Transverse colon (tissue), 4 donors: ENCODE measurements around the gene ALPI. TPM values are rescaled to one million over a fixed set of nuclear protein-coding genes. Genes with fewer than 3 reads are reported as not detected.

Experiments used
- DNase-seq: peaks from one replicate; pipeline ENCODE4 v3.0.0-alpha.2; 2019
- H3K27ac ChIP-seq, 4 donors: fragments of 200-600 bp; sonication (generic); 2 replicates each; pipeline ENCODE4 v1.5.1; 2016 to 2018; ENCODE audit warnings: inconsistent platforms in 4 of 4
- H3K27me3 ChIP-seq: fragments of 200-600 bp; sonication (generic); 2 replicates; pipeline ENCODE4 v1.5.1; 2017; ENCODE audit warnings: inconsistent platforms
- H3K36me3 ChIP-seq, 4 donors: fragments of 200-600 bp; sonication (generic); 2 replicates each; pipeline ENCODE4 v1.5.1; 2017 to 2019; ENCODE audit warnings: inconsistent platforms in 4 of 4
- H3K4me1 ChIP-seq, 4 donors: fragments of 200-600 bp; sonication (generic); 2 replicates each; pipeline ENCODE4 v1.5.1; 2017 to 2020; ENCODE audit warnings: inconsistent platforms in 4 of 4
- H3K4me3 ChIP-seq, 4 donors: fragments of 200-600 bp; sonication (generic); 1 replicate in 1 of 4; 2 replicates in 3 of 4; pipeline versions ENCODE4 v1.5.1 to v1.6.1; 2017 to 2019; ENCODE audit warnings: inconsistent platforms in 4 of 4
- H3K9me3 ChIP-seq, 2 donors: fragments of 200-600 bp; sonication (generic); 2 replicates each; pipeline ENCODE4 v1.5.1; 2017 to 2019; ENCODE audit warnings: inconsistent platforms in 2 of 2
- EP300 ChIP-seq: sonication (generic); formaldehyde crosslinking; IDR thresholded peaks from one replicate; pipeline ENCODE4 v1.6.1; 2017; ENCODE audit warnings: antibody characterized with exemption, low read depth
- POLR2A ChIP-seq: fragments of 450-650 bp; IDR thresholded peaks from one replicate; pipeline ENCODE4 v1.6.1; 2016; ENCODE audit warnings: antibody characterized with exemption, mild to moderate bottlenecking, moderate library complexity
- POLR2AphosphoS5 ChIP-seq, 3 donors: sonication (generic); formaldehyde crosslinking; IDR thresholded peaks; one replicate each; pipeline ENCODE4 v1.6.1; 2016; ENCODE audit warnings: antibody characterized with exemption in 3 of 3
- WGBS, 2 donors: methylation state at CpG; one replicate each; pipeline ENCODE4 v1.1.5; 2018; ENCODE audit warnings: low coverage in 1 of 2; 5-methylcytosine and 5-hydroxymethylcytosine counted together
- in situ Hi-C, 4 donors: fragments of 200-750 bp; cut with MboI; loops; one replicate each; pipeline versions ENCODE4 v1.15.0 to v1.15.1; 2017; ENCODE audit warnings: low sequenced_read_pairs in 3 of 4, low pct_ligation_motif_present in 1 of 4, low pct_unique_long_range_greater_than_20kb in 1 of 4
- intact Hi-C: fragments of 100-400 bp; cut with DNase I; formaldehyde crosslinking; loops from one replicate; pipeline ENCODE4 v1.15.1; 2023; ENCODE audit warnings: low total_unique reads
- total RNA-seq, 4 donors: library from RNA; depleted of rRNA; stranded (reverse); fragments of >200 nt; gene quantifications; one replicate each; pipeline ENCODE4 v1.1.0, GENCODE V29; 2016
- TF ChIP-seq, protein P1 (sequence below), 5 experiments: fragments of 200-600 bp in 3 of 5; fragments of 450-650 bp in 2 of 5; sonication (generic) in 3 of 5; IDR thresholded peaks; 1 replicate in 2 of 5; 2 replicates in 3 of 5; pipeline ENCODE4 v1.5.1; 2016 to 2017; ENCODE audit warnings: antibody characterized with exemption in 5 of 5, inconsistent platforms in 3 of 5, mild to moderate bottlenecking in 2 of 5, moderate library complexity in 1 of 5

Gene ALPI
- total RNA-seq, 4 donors from 2014 or later: 4.2 to 50.9 (median 25.9) TPM

DNA sequence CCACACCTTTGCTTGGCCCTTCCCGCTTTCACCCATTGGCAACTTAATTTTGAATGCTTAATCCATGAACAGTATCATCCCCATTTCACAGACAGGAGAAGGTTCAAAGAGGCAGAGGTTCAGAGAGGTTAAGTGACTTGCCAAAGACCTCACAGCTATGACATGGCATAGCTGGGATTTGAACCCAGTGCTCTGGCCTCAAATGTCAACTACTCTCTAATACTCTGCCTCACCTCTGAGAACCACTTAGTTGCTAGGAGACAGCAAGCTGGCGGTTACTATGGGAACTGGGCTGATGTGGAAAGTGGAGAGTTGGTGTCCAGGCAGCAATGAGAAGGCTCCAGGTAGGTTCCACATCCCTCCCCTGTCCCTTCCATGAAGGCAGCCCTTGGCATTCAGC lies 48.5 kb downstream of the ALPI start:
- intact Hi-C loops: no loop called here
- no peak for TF ChIP-seq POLR2A
- TF ChIP-seq, protein P1, sequence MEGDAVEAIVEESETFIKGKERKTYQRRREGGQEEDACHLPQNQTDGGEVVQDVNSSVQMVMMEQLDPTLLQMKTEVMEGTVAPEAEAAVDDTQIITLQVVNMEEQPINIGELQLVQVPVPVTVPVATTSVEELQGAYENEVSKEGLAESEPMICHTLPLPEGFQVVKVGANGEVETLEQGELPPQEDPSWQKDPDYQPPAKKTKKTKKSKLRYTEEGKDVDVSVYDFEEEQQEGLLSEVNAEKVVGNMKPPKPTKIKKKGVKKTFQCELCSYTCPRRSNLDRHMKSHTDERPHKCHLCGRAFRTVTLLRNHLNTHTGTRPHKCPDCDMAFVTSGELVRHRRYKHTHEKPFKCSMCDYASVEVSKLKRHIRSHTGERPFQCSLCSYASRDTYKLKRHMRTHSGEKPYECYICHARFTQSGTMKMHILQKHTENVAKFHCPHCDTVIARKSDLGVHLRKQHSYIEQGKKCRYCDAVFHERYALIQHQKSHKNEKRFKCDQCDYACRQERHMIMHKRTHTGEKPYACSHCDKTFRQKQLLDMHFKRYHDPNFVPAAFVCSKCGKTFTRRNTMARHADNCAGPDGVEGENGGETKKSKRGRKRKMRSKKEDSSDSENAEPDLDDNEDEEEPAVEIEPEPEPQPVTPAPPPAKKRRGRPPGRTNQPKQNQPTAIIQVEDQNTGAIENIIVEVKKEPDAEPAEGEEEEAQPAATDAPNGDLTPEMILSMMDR (IDR thresholded peaks at IDR 0.05): no peak
- TF ChIP-seq POLR2AphosphoS5 (IDR thresholded peaks at IDR 0.05): no peak
- no peak for TF ChIP-seq EP300

GRCh38 chr2:232505856-232506255 lies 49.9 kb downstream of the ALPI start:
- 17 to 54% methylated on average over 1 to 10 of the region's 10 CpGs for WGBS, 2 donors
- TF ChIP-seq POLR2AphosphoS5 (IDR thresholded peaks at IDR 0.05): no peak
- TF ChIP-seq POLR2A: no peak
- TF ChIP-seq, protein P1 (IDR thresholded peaks at IDR 0.05): no peak
- no peak for TF ChIP-seq EP300
- intact Hi-C loops: no loop called here

More for the DNA sequence above, 48.5 kb downstream of the ALPI start:
- peaks cover 54% of the 10 kb centered on the region for H3K27me3 ChIP-seq
- no peaks in the 10 kb centered on the region for H3K9me3 ChIP-seq
- DNase-seq: no peak
- no peak overlapping the region for H3K27ac ChIP-seq
- WGBS, 2 donors: 66 to 100% methylated on average over 1 to 2 of the region's 2 CpGs
- H3K36me3 ChIP-seq: no peaks in the 10 kb centered on the region
- H3K4me1 ChIP-seq: peaks cover 0 to 15% (median 11%) of the 10 kb centered on the region in 4 donors
- in situ Hi-C loops: no loop called here
- H3K4me3 ChIP-seq: no peak overlapping the region

GRCh38 chr2:232506709-232507108 lies 50.8 kb downstream of the ALPI start:
- intact Hi-C loops (no loop called here), in situ Hi-C loops (no loop called here)
- H3K36me3 ChIP-seq: no peaks in the 10 kb centered on the region
- H3K4me1 ChIP-seq: peaks cover 0 to 15% (median 11%) of the 10 kb centered on the region in 4 donors
- no peaks in the 10 kb centered on the region for H3K9me3 ChIP-seq
- no peak for DNase-seq
- H3K27me3 ChIP-seq: peaks cover 63% of the 10 kb centered on the region
- H3K27ac ChIP-seq: no peak overlapping the region
- H3K4me3 ChIP-seq: no peak overlapping the region
- WGBS, 2 donors: 64% methylated on average over 3 of the region's 4 CpGs; no CpG with 5 or more reads in 1 of the 2 donors
- TF ChIP-seq POLR2AphosphoS5 (IDR thresholded peaks at IDR 0.05) (no peak), EP300 (no peak), POLR2A (no peak)
- TF ChIP-seq, protein P1 (IDR thresholded peaks at IDR 0.05): no peak

More at GRCh38 chr2:232505856-232506255, 49.9 kb downstream of the ALPI start:
- Histone ChIP-seq H3K27me3 (peaks cover 63% of the 10 kb centered on the region), H3K9me3 (no peaks in the 10 kb centered on the region), H3K4me3 (no peak overlapping the region), H3K4me1 (peaks cover 0 to 15% (median 11%) of the 10 kb centered on the region in 4 donors), H3K27ac (no peak overlapping the region), H3K36me3 (no peaks in the 10 kb centered on the region)
- no peak for DNase-seq
- in situ Hi-C loops: no loop called here

- no peak for DNase-seq
- Histone ChIP-seq H3K27me3 (peaks cover 55% of the 10 kb centered on the region), H3K4me3 (no peak overlapping the region), H3K27ac (no peak overlapping the region), H3K9me3 (no peaks in the 10 kb centered on the region), H3K36me3 (no peaks in the 10 kb centered on the region), H3K4me1 (peaks cover 0 to 5% (median 4%) of the 10 kb centered on the region in 4 donors)
- TF ChIP-seq POLR2A (no peak), POLR2AphosphoS5 (IDR thresholded peaks at IDR 0.05) (no peak), EP300 (no peak)
- TF ChIP-seq, protein P1 (IDR thresholded peaks at IDR 0.05): no peak
- 76% methylated on average over 7 of the region's 7 CpGs; no CpG with 5 or more reads in 1 of the 2 donors for WGBS, 2 donors
- intact Hi-C loops: no loop called here
- in situ Hi-C loops: no loop called here
Observed at GRCh38 chr2:232508251-232508650, 52.3 kb downstream of the ALPI start.

Other genes starting within 250 kb of the ALPI start
- gene ALPP, start 77.4 kb upstream of the ALPI start, total RNA-seq: not detected
- not detected for gene ALPG, start 49.3 kb upstream of the ALPI start, total RNA-seq
- gene ECEL1, start 31.7 kb downstream of the ALPI start, total RNA-seq: not detected
- not detected for gene PRSS56, start 64.2 kb downstream of the ALPI start, total RNA-seq
- gene CHRND, start 70.0 kb downstream of the ALPI start, total RNA-seq: not detected
- gene CHRNG, start 83.5 kb downstream of the ALPI start, total RNA-seq: not detected
- 10 to 100 TPM in 2 of 4 donors, 1 to 10 TPM in 2; 4.6 to 23.1 (median 11.9) TPM for gene TIGD1, start 94.4 kb downstream of the ALPI start, total RNA-seq
- gene EIF4E2, start 94.5 kb downstream of the ALPI start, total RNA-seq: 1,000 to 10,000 TPM in 1 of 4 donors, 10 to 100 TPM in 3; 46.0 to 2,324 (median 55.7) TPM
- gene EFHD1, start 177.5 kb downstream of the ALPI start, total RNA-seq: 1 to 10 TPM in 3 of 4 donors, not detected in 1; 1.6 to 6.1 (median 3.7) TPM
- gene GIGYF2, start 241.2 kb downstream of the ALPI start, total RNA-seq: 100 to 1,000 TPM in 1 of 4 donors, 10 to 100 TPM in 3; 40.8 to 146 (median 76.0) TPM